H9 (cell line): ENCODE data around the gene MTFR2. TPM values are rescaled to one million over a fixed set of nuclear protein-coding genes. Genes with fewer than 3 reads are reported as not detected.

Experiments used
- DNase-seq: peaks from one replicate; pipeline ENCODE4 v3.0.0-alpha.2; 2017
- H2AFZ ChIP-seq: one replicate; pipeline ENCODE4 v1.6.1; 2013; ENCODE audit warnings: mild to moderate bottlenecking, low read length, control low read depth, moderate library complexity
- H2AK5ac ChIP-seq: 2 replicates; pipeline ENCODE4 v1.6.1; 2013; ENCODE audit warnings: low read length, control low read depth, mixed read lengths; ENCODE audit not compliant: insufficient read length
- H2BK120ac ChIP-seq: one replicate; pipeline ENCODE4 v1.6.1; 2013; ENCODE audit warnings: low read depth, mild to moderate bottlenecking, low read length, control low read depth, inconsistent platforms; ENCODE audit not compliant: poor library complexity, severe bottlenecking
- H2BK12ac ChIP-seq: 2 replicates; pipeline ENCODE4 v1.6.1; 2013; ENCODE audit warnings: low read length, control low read depth, mixed read lengths, low read depth; ENCODE audit not compliant: insufficient read length
- H2BK15ac ChIP-seq: 2 replicates; pipeline ENCODE4 v1.6.1; 2013; ENCODE audit warnings: low read depth, low read length, control low read depth
- H2BK20ac ChIP-seq: one replicate; pipeline ENCODE4 v1.6.1; 2013; ENCODE audit warnings: low read depth, mild to moderate bottlenecking, low read length, control low read depth, inconsistent platforms; ENCODE audit not compliant: poor library complexity, severe bottlenecking
- H2BK5ac ChIP-seq: 2 replicates; pipeline ENCODE4 v1.6.1; 2013; ENCODE audit warnings: low read length, control low read depth, mixed read lengths; ENCODE audit not compliant: insufficient read length
- H3K14ac ChIP-seq: 2 replicates; pipeline ENCODE4 v1.6.1; 2013; ENCODE audit warnings: low read length, control low read depth; ENCODE audit not compliant: insufficient read depth
- H3K18ac ChIP-seq: 2 replicates; pipeline ENCODE4 v1.6.1; 2013; ENCODE audit warnings: low read depth, mild to moderate bottlenecking, mixed read lengths, low read length, control low read depth; ENCODE audit not compliant: insufficient read length
- H3K23ac ChIP-seq: 2 replicates; pipeline ENCODE4 v1.6.1; 2013; ENCODE audit warnings: low read length, control low read depth, mixed read lengths, low read depth; ENCODE audit not compliant: insufficient read length
- H3K23me2 ChIP-seq: 2 replicates; pipeline ENCODE4 v1.6.1; 2013; ENCODE audit warnings: low read depth, mild to moderate bottlenecking, mixed read lengths, low read length, control low read depth; ENCODE audit not compliant: insufficient read length, poor library complexity, severe bottlenecking
- H3K27ac ChIP-seq: 2 replicates; pipeline ENCODE4 v1.5.1; 2013; ENCODE audit warnings: low read length, control low read depth, mixed read lengths, low read depth; ENCODE audit not compliant: insufficient read length
- H3K27me3 ChIP-seq: 2 replicates; pipeline ENCODE4 v1.6.1; 2013; ENCODE audit warnings: low read length, control low read depth, inconsistent platforms; ENCODE audit not compliant: insufficient read depth
- H3K4ac ChIP-seq: 2 replicates; pipeline ENCODE4 v1.6.1; 2013; ENCODE audit warnings: low read depth, mild to moderate bottlenecking, control low read depth, inconsistent platforms, low read length, moderate library complexity
- H3K4me1 ChIP-seq: 2 replicates; pipeline ENCODE4 v1.6.1; 2013; ENCODE audit warnings: low read length, control low read depth, inconsistent platforms; ENCODE audit not compliant: insufficient read depth
- H3K4me2 ChIP-seq: 2 replicates; pipeline ENCODE4 v1.6.1; 2013; ENCODE audit warnings: low read length, control low read depth, mixed read lengths; ENCODE audit not compliant: insufficient read length, insufficient read depth
- H3K56ac ChIP-seq: 2 replicates; pipeline ENCODE4 v1.6.1; 2013; ENCODE audit warnings: low read depth, mild to moderate bottlenecking, mixed read lengths, low read length, control low read depth; ENCODE audit not compliant: insufficient read length
- H3K79me1 ChIP-seq: 2 replicates; pipeline ENCODE4 v1.6.1; 2013; ENCODE audit warnings: low read depth, mild to moderate bottlenecking, moderate library complexity, low read length, control low read depth, inconsistent platforms; ENCODE audit not compliant: insufficient read depth, poor library complexity, severe bottlenecking
- H3K79me2 ChIP-seq: 2 replicates; pipeline ENCODE4 v1.6.1; 2013; ENCODE audit warnings: low read length, control low read depth, inconsistent platforms; ENCODE audit not compliant: insufficient read depth
- H3K9ac ChIP-seq: 2 replicates; pipeline ENCODE4 v1.6.1; 2013; ENCODE audit warnings: low read length, control low read depth, mixed read lengths; ENCODE audit not compliant: insufficient read length; ENCODE audit errors: extremely low read depth
- H3K9me3 ChIP-seq: one replicate; pipeline ENCODE4 v1.6.1; 2013; ENCODE audit warnings: low read depth, low read length, inconsistent platforms; ENCODE audit not compliant: control insufficient read depth
- H3T11ph ChIP-seq: one replicate; pipeline ENCODE4 v1.6.1; 2013; ENCODE audit warnings: mild to moderate bottlenecking, low read length, control low read depth, inconsistent platforms
- H4K20me1 ChIP-seq: one replicate; pipeline ENCODE4 v1.6.1; 2013; ENCODE audit not compliant: control insufficient read depth, insufficient read length, insufficient read depth
- H4K5ac ChIP-seq: 2 replicates; pipeline ENCODE4 v1.6.1; 2013; ENCODE audit warnings: low read depth, mild to moderate bottlenecking, mixed read lengths, low read length, control low read depth; ENCODE audit not compliant: insufficient read length
- H4K8ac ChIP-seq: replicated peaks from 2 replicates; pipeline ENCODE4 v1.6.1; 2013; ENCODE audit warnings: low read length, control low read depth, mixed read lengths, low read depth; ENCODE audit not compliant: insufficient read length
- H4K91ac ChIP-seq: 2 replicates; pipeline ENCODE4 v1.6.1; 2013; ENCODE audit warnings: low read depth, mild to moderate bottlenecking, moderate library complexity, mixed read lengths, low read length, control low read depth; ENCODE audit not compliant: insufficient read length
- H3K27ac Mint-ChIP-seq, 3 experiments: 2 replicates in 2 of 3; 3 replicates in 1 of 3; pipeline ENCODE4 v1.8.0; 2020 to 2021; ENCODE audit warnings: mixed read lengths in 3 of 3, mild to moderate bottlenecking in 1 of 3, moderate library complexity in 1 of 3
- H3K27me3 Mint-ChIP-seq: 2 replicates; pipeline ENCODE4 v1.8.0; 2021; ENCODE audit warnings: low read depth, mild to moderate bottlenecking, moderate library complexity, mixed read lengths
- H3K36me3 Mint-ChIP-seq, 3 experiments: 2 replicates in 2 of 3; 3 replicates in 1 of 3; pipeline ENCODE4 v1.8.0; 2020 to 2021; ENCODE audit warnings: low read depth in 3 of 3, mixed read lengths in 3 of 3; ENCODE audit not compliant: insufficient read depth in 1 of 3
- H3K4me1 Mint-ChIP-seq, 2 experiments: 2 replicates each; pipeline ENCODE4 v1.8.0; 2020; ENCODE audit warnings: mixed read lengths in 2 of 2
- H3K4me3 Mint-ChIP-seq, 2 experiments: 2 replicates in 1 of 2; 3 replicates in 1 of 2; pipeline ENCODE4 v1.8.0; 2020 to 2021; ENCODE audit warnings: mild to moderate bottlenecking in 2 of 2, mixed read lengths in 2 of 2, moderate library complexity in 1 of 2
- H3K9me3 Mint-ChIP-seq, 2 experiments: 2 replicates in 1 of 2; 3 replicates in 1 of 2; pipeline ENCODE4 v1.8.0; 2020; ENCODE audit warnings: mild to moderate bottlenecking in 2 of 2, mixed read lengths in 2 of 2, moderate library complexity in 1 of 2
- WGBS: extraction: QIAGEN DNeasy Blood & Tissue Kit; methylation state at CpG from one replicate; pipeline ENCODE4 v1.1.7; 2013; ENCODE audit warnings: missing lambda C conversion rate, low lambda C conversion rate, mixed read lengths; ENCODE audit not compliant: insufficient read length; ENCODE audit errors: extremely low coverage; 5-methylcytosine and 5-hydroxymethylcytosine counted together
- total RNA-seq: library from RNA; stranded (reverse); gene quantifications from 2 replicates; pipeline ENCODE4 v1.2.1, GENCODE V29; 2021
- TF ChIP-seq, protein P1 (sequence below): fragments of 200-600 bp; sonication (generic); conservative IDR thresholded peaks from 3 replicates; pipeline ENCODE4 v1.8.0; 2021; ENCODE audit warnings: antibody characterized with exemption, mild to moderate bottlenecking

The MTFR2 gene
- total RNA-seq, 1 experiment from 2014 or later: 11.8 TPM

GRCh38 chr6:136251394-136251793, 1.3 kb upstream of the MTFR2 start:
- Histone ChIP-seq H3K4me2 (peak overlapping the region; percentile 96), H2BK15ac (no peak overlapping the region), H3K4ac (no peak overlapping the region), H3K9me3 (no peaks in the 10 kb centered on the region), H4K91ac (no peak overlapping the region), H2AK5ac (no peak overlapping the region), H4K5ac (no peak overlapping the region), H3K27ac (no peak overlapping the region), H3K23me2 (peaks cover 3% of the 10 kb centered on the region), H3K4me1 (no peaks in the 10 kb centered on the region), H2BK120ac (no peak overlapping the region), H3T11ph (no peak overlapping the region), H3K56ac (no peak overlapping the region), H3K9ac (no peak overlapping the region), H2BK5ac (no peak overlapping the region), H3K14ac (no peak overlapping the region), H2BK12ac (no peak overlapping the region), H4K8ac (no peak overlapping the region), H2BK20ac (no peak overlapping the region), H3K79me1 (no peaks in the 10 kb centered on the region), H3K18ac (no peak overlapping the region), H3K27me3 (no peaks in the 10 kb centered on the region), H3K79me2 (no peaks in the 10 kb centered on the region; the same call in 1 of the 2 replicates), H3K23ac (no peak overlapping the region), H2AFZ (no peak overlapping the region), H4K20me1 (no peaks in the 10 kb centered on the region)
- Mint-ChIP-seq H3K9me3 (no peaks in the 10 kb centered on the region), H3K27ac (no peak overlapping the region), H3K36me3 (peaks cover 0 to 11% (median 4%) of the 10 kb centered on the region in 3 experiments; a peak in 4 of 7 replicates), H3K4me1 (peaks cover 17 to 18% of the 10 kb centered on the region in 2 experiments), H3K4me3 (peak overlapping the region; percentile 97), H3K27me3 (no peaks in the 10 kb centered on the region)
- DNase-seq: no peak
- TF ChIP-seq, protein P1, sequence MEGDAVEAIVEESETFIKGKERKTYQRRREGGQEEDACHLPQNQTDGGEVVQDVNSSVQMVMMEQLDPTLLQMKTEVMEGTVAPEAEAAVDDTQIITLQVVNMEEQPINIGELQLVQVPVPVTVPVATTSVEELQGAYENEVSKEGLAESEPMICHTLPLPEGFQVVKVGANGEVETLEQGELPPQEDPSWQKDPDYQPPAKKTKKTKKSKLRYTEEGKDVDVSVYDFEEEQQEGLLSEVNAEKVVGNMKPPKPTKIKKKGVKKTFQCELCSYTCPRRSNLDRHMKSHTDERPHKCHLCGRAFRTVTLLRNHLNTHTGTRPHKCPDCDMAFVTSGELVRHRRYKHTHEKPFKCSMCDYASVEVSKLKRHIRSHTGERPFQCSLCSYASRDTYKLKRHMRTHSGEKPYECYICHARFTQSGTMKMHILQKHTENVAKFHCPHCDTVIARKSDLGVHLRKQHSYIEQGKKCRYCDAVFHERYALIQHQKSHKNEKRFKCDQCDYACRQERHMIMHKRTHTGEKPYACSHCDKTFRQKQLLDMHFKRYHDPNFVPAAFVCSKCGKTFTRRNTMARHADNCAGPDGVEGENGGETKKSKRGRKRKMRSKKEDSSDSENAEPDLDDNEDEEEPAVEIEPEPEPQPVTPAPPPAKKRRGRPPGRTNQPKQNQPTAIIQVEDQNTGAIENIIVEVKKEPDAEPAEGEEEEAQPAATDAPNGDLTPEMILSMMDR: no peak
- no CpG with 5 or more reads among the region's 4 CpGs for WGBS
